Right lobe of liver (tissue), 6 donors: ENCODE results near the gene EIF4E1B. TPM values are rescaled to one million over a fixed set of nuclear protein-coding genes. Genes with fewer than 3 reads are reported as not detected.

Source experiments
- ATAC-seq, 4 donors: fragments of 200-7000 bp; cut with Tn5 transposase; one replicate each; pipeline ENCODE4 v1.9.1; 2020; ENCODE audit warnings: mild to moderate bottlenecking in 4 of 4, moderate library complexity in 4 of 4
- DNase-seq, 3 donors: peaks; one replicate each; pipeline ENCODE4 v3.0.0-alpha.2; 2020
- H3K27ac ChIP-seq, 3 donors: fragments of 200-600 bp; one replicate each; pipeline ENCODE4 v1.8.0; 2022
- H3K27me3 ChIP-seq, 2 donors: fragments of 200-600 bp; one replicate each; pipeline ENCODE4 v1.8.0; 2022
- H3K36me3 ChIP-seq, 4 donors: fragments of 200-600 bp; sonication (generic) in 1 of 4; one replicate each; pipeline versions ENCODE4 v1.5.1 to v1.8.0; 2017 to 2022; ENCODE audit warnings: control low read depth in 1 of 4
- H3K4me1 ChIP-seq, 4 donors: fragments of 200-600 bp; sonication (generic) in 1 of 4; one replicate each; pipeline versions ENCODE4 v1.5.1 to v1.8.0; 2017 to 2022; ENCODE audit warnings: control low read depth in 1 of 4
- H3K4me3 ChIP-seq, 3 donors: fragments of 200-600 bp; one replicate each; pipeline ENCODE4 v1.8.0; 2022
- H3K9me3 ChIP-seq, 4 donors: fragments of 200-600 bp; sonication (generic) in 1 of 4; one replicate each; pipeline versions ENCODE4 v1.5.1 to v1.8.0; 2017 to 2022; ENCODE audit warnings: control low read depth in 1 of 4
- CTCF ChIP-seq, 4 donors: fragments of 200-600 bp in 3 of 4; fragments of 450-650 bp in 1 of 4; IDR thresholded peaks; one replicate each; pipeline versions ENCODE4 v1.5.1 to v1.8.0; 2016 to 2022; ENCODE audit warnings: antibody characterized with exemption in 4 of 4, mild to moderate bottlenecking in 2 of 4
- POLR2A ChIP-seq: fragments of 450-650 bp; IDR thresholded peaks from one replicate; pipeline ENCODE4 v1.6.1; 2017; ENCODE audit warnings: antibody characterized with exemption, mild to moderate bottlenecking
- WGBS: methylation state at CpG from one replicate; pipeline ENCODE4 v1.1.6; 2018; ENCODE audit warnings: low coverage, low lambda C conversion rate; ENCODE audit not compliant: insufficient coverage; ENCODE audit errors: missing lambda C conversion rate; 5-methylcytosine and 5-hydroxymethylcytosine counted together
- intact Hi-C, 2 donors: fragments of 100-400 bp; cut with DNase I; formaldehyde crosslinking; loops; one replicate each; pipeline versions ENCODE4 v1.11.2 to v1.14.1; 2022
- total RNA-seq, 6 experiments: library from RNA; depleted of rRNA in 2 of 6; stranded (reverse); fragments of >200 nt in 2 of 6; fragmentation: NEBNext Ultra II Directional in 3 of 6; extraction: Animal tissue kit (Norgen Biotek cat#: 25700) in 3 of 6; gene quantifications; one replicate each; pipeline versions ENCODE4 v1.1.0 to v1.2.4, GENCODE V29; 2016 to 2023
- donor health status: DM: no; HTN: yes; CAD: no.
- donor health status: DM: no; HTN: no; CAD: no.
- donor health status: DM: no; HTN: no; CAD: no.
- donor health status: DM: no; HTN: yes; CAD: no.
- donor health status: DM: no; HTN: yes; CAD: no.

EIF4E1B gene
- total RNA-seq, 6 experiments from 2014 or later = not detected

DNA sequence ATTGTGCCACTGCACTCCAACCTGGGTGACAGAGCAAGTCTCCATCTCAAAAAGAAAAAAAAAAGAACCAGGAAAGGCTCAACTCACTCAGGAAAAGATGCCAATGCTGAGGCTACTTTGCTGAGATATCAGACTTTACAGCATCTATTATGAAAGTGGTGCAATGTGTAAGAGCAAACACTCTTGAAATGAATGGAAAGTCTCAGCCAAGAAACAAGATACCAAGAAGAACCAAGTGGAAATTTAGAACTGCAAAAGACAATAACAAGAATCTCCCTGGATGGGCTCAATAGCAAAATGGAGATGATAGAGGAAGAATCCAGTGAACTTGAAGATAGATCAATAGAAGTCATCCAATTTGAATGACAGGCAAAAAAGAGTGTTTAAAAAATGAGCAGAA is 54.5 kb downstream of the EIF4E1B start:
- DNase-seq = no peak
- Histone ChIP-seq H3K36me3 (no peaks in the 10 kb centered on the region), H3K27ac (no peak overlapping the region), H3K4me3 (no peak overlapping the region), H3K9me3 (no peaks in the 10 kb centered on the region), H3K27me3 (no peaks in the 10 kb centered on the region), H3K4me1 (no peaks in the 10 kb centered on the region)
- intact Hi-C loops = no loop called here
- TF ChIP-seq POLR2A = no peak
- no peak for TF ChIP-seq CTCF (IDR thresholded peaks at IDR 0.05)
- ATAC-seq = no peak

DNA sequence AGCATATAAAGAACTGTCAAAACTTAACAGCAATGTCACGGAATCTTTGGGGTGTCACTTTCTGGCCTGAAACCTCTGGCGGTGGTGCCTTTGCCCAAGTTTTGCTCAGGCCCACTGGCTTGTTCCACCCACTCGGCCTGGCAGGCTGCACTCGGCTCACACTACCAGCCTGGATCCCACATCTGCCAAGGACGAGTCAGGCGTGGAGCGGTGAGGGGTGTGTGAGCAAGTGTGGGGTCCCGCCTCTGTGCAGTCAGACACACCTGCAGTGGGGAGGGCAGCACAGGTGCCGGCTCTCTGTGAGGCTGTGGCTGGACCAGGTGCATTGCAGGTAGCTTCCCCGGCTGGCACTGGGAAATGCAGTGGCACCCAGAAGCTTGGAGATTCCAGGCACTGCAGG is 56.8 kb downstream of the EIF4E1B start:
- WGBS = 61% methylated on average over 7 of the region's 10 CpGs
- no peak overlapping the region for H3K4me3 ChIP-seq
- H3K27ac ChIP-seq = no peak overlapping the region
- H3K9me3 ChIP-seq = no peaks in the 10 kb centered on the region
- no peak for DNase-seq
- H3K4me1 ChIP-seq = no peaks in the 10 kb centered on the region
- H3K27me3 ChIP-seq = no peaks in the 10 kb centered on the region
- TF ChIP-seq CTCF (IDR thresholded peaks at IDR 0.05) = no peak
- no peak for TF ChIP-seq POLR2A
- H3K36me3 ChIP-seq = no peaks in the 10 kb centered on the region
- ATAC-seq = no peak
- intact Hi-C loops = no loop called here

- intact Hi-C loops = no loop called here
- H3K36me3 ChIP-seq = no peaks in the 10 kb centered on the region
- no CpG with 5 or more reads among the region's 5 CpGs for WGBS
- H3K27me3 ChIP-seq = no peaks in the 10 kb centered on the region
- H3K4me1 ChIP-seq = no peaks in the 10 kb centered on the region
- H3K9me3 ChIP-seq = no peaks in the 10 kb centered on the region
- no peak overlapping the region for H3K4me3 ChIP-seq
- DNase-seq (no peak), ATAC-seq (no peak)
- no peak for TF ChIP-seq POLR2A
- no peak for TF ChIP-seq CTCF (IDR thresholded peaks at IDR 0.05)
- no peak overlapping the region for H3K27ac ChIP-seq
Observed at GRCh38 chr5:176687881-176688280, 57.4 kb downstream of the EIF4E1B start.

GRCh38 chr5:176690911-176691310 is 60.4 kb downstream of the EIF4E1B start:
- DNase-seq (no peak), ATAC-seq (no peak)
- no peak overlapping the region for H3K4me3 ChIP-seq
- H3K9me3 ChIP-seq = no peaks in the 10 kb centered on the region
- TF ChIP-seq CTCF (IDR thresholded peaks at IDR 0.05) (no peak), POLR2A (no peak)
- H3K4me1 ChIP-seq = no peaks in the 10 kb centered on the region
- no peak overlapping the region for H3K27ac ChIP-seq
- intact Hi-C loops = no loop called here
- H3K36me3 ChIP-seq = no peaks in the 10 kb centered on the region
- H3K27me3 ChIP-seq = no peaks in the 10 kb centered on the region
- 62% methylated on average over 2 of the region's 7 CpGs for WGBS

DNA sequence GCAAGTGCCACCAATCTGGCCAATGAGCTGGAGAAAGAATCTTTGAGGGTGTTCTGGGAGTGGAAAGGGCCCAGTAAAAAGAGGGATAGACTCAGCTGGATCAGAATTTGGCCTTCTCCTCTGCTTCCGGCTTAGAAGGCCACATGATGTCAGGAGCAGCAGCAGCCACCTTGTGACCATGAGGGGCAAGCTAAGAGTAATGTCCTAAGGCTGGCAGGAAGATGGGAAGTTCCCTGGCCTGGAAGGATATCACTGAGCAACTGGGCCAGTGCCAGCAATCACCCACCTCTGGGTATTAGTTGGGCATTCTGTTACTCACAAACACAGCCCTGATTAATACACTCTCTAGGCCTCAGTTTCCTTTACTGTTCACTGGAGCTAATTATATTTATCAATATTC is 61.0 kb downstream of the EIF4E1B start:
- TF ChIP-seq CTCF (IDR thresholded peaks at IDR 0.05) (no peak), POLR2A (no peak)
- Histone ChIP-seq H3K4me3 (no peak overlapping the region), H3K27ac (no peak overlapping the region), H3K36me3 (no peaks in the 10 kb centered on the region), H3K9me3 (no peaks in the 10 kb centered on the region), H3K4me1 (no peaks in the 10 kb centered on the region), H3K27me3 (no peaks in the 10 kb centered on the region)
- intact Hi-C loops = no loop called here
- DNase-seq (no peak), ATAC-seq (no peak)
- 80% methylated on average over 1 of the region's 1 CpG for WGBS
